GM12878 (cell line): Measurements from ENCODE around the gene ZNF526. TPM values are rescaled to one million over a fixed set of nuclear protein-coding genes. Genes with fewer than 3 reads are reported as not detected.

ENCODE experiments used
- ESRRA ChIP-seq: IDR thresholded peaks from 2 replicates; pipeline ENCODE4 v1.6.1; 2012; ENCODE audit warnings: mild to moderate bottlenecking, low read length, improper control_type of control experiment
- KDM1A ChIP-seq: fragments of 200-600 bp; sonication (generic); IDR thresholded peaks from 2 replicates; pipeline ENCODE4 v1.6.1; 2016; ENCODE audit warnings: borderline replicate concordance
- NRF1 ChIP-seq: conservative IDR thresholded peaks from 2 replicates; pipeline ENCODE4 v1.6.1; 2011; ENCODE audit warnings: mild to moderate bottlenecking, low read depth, low read length, improper control_type of control experiment
- ZNF687 ChIP-seq: fragments of 450-650 bp; IDR thresholded peaks from 2 replicates; pipeline ENCODE4 v1.6.1; 2017; ENCODE audit warnings: mild to moderate bottlenecking, moderate library complexity
- polyA plus RNA-seq, 11 experiments: library from polyadenylated mRNA; depleted of rRNA in 4 of 11; unstranded in 6 of 11; stranded (reverse) in 5 of 11; fragments of >200 nt; fragmentation: Nextera tagmentation in 4 of 11; fragmentation: Illumina TruSeq in 1 of 11; extraction: Ambion mirVana in 4 of 11; extraction: Trizol in 1 of 11; gene quantifications; 1 replicate in 1 of 11; 2 replicates in 10 of 11; pipeline versions ENCODE4 v1.2.1 to v1.2.3, GENCODE V29; 2011 to 2016; ENCODE audit warnings: inconsistent platforms in 2 of 11, missing spikeins in 2 of 11, low read depth in 1 of 11
- total RNA-seq, 4 experiments: library from RNA; depleted of rRNA in 3 of 4; stranded (reverse); fragments of >200 nt in 3 of 4; fragmentation: Illumina TruSeq in 1 of 4; extraction: Trizol in 1 of 4; gene quantifications; 2 replicates each; pipeline versions ENCODE4 v1.2.1 to v1.2.3, GENCODE V29; 2013 to 2021
- TF ChIP-seq, protein P1 (sequence below): fragments of 450-650 bp; IDR thresholded peaks from 2 replicates; pipeline ENCODE4 v1.6.1; 2017; ENCODE audit warnings: borderline replicate concordance

ZNF526 gene
- total and polyA plus RNA-seq, 10 of the 15 experiments (the other 5 are each of a cell fraction or from before 2014, with no cell fraction given), result 1.8 to 18.3 (median 5.5) TPM

- TF ChIP-seq, protein P1, sequence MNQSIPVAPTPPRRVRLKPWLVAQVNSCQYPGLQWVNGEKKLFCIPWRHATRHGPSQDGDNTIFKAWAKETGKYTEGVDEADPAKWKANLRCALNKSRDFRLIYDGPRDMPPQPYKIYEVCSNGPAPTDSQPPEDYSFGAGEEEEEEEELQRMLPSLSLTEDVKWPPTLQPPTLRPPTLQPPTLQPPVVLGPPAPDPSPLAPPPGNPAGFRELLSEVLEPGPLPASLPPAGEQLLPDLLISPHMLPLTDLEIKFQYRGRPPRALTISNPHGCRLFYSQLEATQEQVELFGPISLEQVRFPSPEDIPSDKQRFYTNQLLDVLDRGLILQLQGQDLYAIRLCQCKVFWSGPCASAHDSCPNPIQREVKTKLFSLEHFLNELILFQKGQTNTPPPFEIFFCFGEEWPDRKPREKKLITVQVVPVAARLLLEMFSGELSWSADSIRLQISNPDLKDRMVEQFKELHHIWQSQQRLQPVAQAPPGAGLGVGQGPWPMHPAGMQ, result no peak
- TF ChIP-seq KDM1A (no peak), NRF1 (no peak), ZNF687 (peak; percentile 20; the same call in 1 of the 2 replicates), ESRRA (no peak)
These were observed 20.5 kb upstream of the ZNF526 start (continued) for GRCh38 chr19:42199440-42200115.
